Smooth muscle cell (in vitro differentiated cells): ENCODE data around the gene EEPD1. TPM values are rescaled to one million over a fixed set of nuclear protein-coding genes. Genes with fewer than 3 reads are reported as not detected.

Experiments used
- DNase-seq: peaks from one replicate; lab custom pipeline; 2025; ENCODE audit not compliant: unreplicated experiment; lab: John Stamatoyannopoulos, UW
- H2AFZ ChIP-seq: fragments of 200-600 bp; sonication (generic); 2 replicates; pipeline ENCODE4 v1.6.0; 2016; ENCODE audit warnings: antibody characterized with exemption, low read depth, mild to moderate bottlenecking
- H3F3A ChIP-seq: fragments of 200-600 bp; sonication (generic); 2 replicates; pipeline ENCODE4 v1.6.0; 2017; ENCODE audit warnings: antibody characterized with exemption, low read depth
- H3K27ac ChIP-seq: fragments of 200-600 bp; sonication (generic); 2 replicates; pipeline ENCODE4 v1.5.1; 2016; ENCODE audit warnings: low read depth, mild to moderate bottlenecking
- H3K27me3 ChIP-seq: fragments of 200-600 bp; sonication (generic); 2 replicates; pipeline ENCODE4 v1.6.1; 2016; ENCODE audit warnings: low read depth, mild to moderate bottlenecking
- H3K36me3 ChIP-seq: fragments of 200-600 bp; sonication (generic); 2 replicates; pipeline ENCODE4 v1.5.1; 2016; ENCODE audit warnings: low read depth
- H3K4me1 ChIP-seq: fragments of 200-600 bp; sonication (generic); 2 replicates; pipeline ENCODE4 v1.5.1; 2016; ENCODE audit warnings: low read depth
- H3K4me2 ChIP-seq: fragments of 200-600 bp; sonication (generic); 2 replicates; pipeline ENCODE4 v1.6.0; 2016; ENCODE audit warnings: mild to moderate bottlenecking
- H3K4me3 ChIP-seq: fragments of 200-600 bp; sonication (generic); 2 replicates; pipeline ENCODE4 v1.5.1; 2016; ENCODE audit warnings: mild to moderate bottlenecking
- H3K79me2 ChIP-seq: fragments of 200-600 bp; sonication (generic); 2 replicates; pipeline ENCODE4 v1.6.0; 2016; ENCODE audit warnings: low read depth, mild to moderate bottlenecking
- H3K9ac ChIP-seq: fragments of 200-600 bp; sonication (generic); 2 replicates; pipeline ENCODE4 v1.6.0; 2016; ENCODE audit warnings: low read depth
- H3K9me3 ChIP-seq: fragments of 200-600 bp; sonication (generic); replicated peaks from 2 replicates; pipeline ENCODE4 v1.5.1; 2016; ENCODE audit warnings: low read depth
- H4K20me1 ChIP-seq: fragments of 200-600 bp; sonication (generic); 2 replicates; pipeline ENCODE4 v1.6.0; 2016; ENCODE audit warnings: low read depth
- WGBS: methylation state at CpG from one replicate; pipeline ENCODE4 v1.1.7; 2016; ENCODE audit warnings: low lambda C conversion rate; 5-methylcytosine and 5-hydroxymethylcytosine counted together
- polyA plus RNA-seq: library from polyadenylated mRNA; unstranded; fragments of >200 nt; fragmentation: Nextera tagmentation; extraction: Ambion mirVana; gene quantifications from 2 replicates; pipeline ENCODE4 v1.2.1, GENCODE V29; 2016
- total RNA-seq: library from RNA; depleted of rRNA; stranded (reverse); fragments of >200 nt; gene quantifications from 2 replicates; pipeline ENCODE4 v1.2.3, GENCODE V29; 2014
- TF ChIP-seq, protein P1 (sequence below): fragments of 200-600 bp; sonication (generic); IDR thresholded peaks from 2 replicates; pipeline ENCODE4 v1.5.1; 2017; ENCODE audit warnings: borderline replicate concordance, mild to moderate bottlenecking, antibody characterized with exemption; ENCODE audit not compliant: insufficient read depth, poor library complexity, severe bottlenecking

EEPD1 gene
- total and polyA plus RNA-seq, 2 experiments from 2014 or later: 1.5 TPM

DNA sequence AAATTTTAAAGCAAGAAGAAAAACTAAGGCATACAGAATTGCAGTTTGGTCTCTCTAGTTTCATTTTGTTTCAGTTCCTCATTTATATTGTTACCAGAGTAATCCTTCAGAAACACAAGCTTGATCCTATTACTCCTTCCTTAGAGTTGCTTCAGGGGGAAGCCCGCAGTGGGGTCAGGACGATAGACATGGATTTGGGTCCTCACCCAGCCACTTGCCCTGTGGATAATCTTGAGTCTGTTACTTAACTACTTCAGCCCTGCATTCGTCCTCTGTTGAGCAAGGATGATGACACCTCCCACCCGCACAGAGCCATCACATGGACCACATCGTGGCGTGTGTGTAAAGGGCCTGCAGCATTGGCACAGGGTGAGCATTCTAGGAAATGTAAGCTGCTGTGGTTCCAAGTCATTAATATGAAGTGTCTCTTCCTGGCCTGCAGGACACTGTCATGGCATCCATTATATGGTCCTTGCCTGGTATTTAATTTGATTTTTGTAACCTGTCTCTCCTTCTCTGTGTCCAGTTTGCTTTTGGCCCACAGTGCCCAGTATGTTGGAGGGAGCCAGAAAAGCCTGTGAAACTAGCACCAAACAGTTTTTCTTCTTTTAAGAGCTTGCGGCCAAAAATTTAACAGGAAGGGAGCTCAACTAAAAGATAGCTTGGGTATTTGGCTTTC, 111.2 kb downstream of the EEPD1 start:
- Histone ChIP-seq H2AFZ (no peak overlapping the region), H3K27ac (peak overlapping the region; percentile 30), H3K4me2 (peak overlapping the region; percentile 59), H3K9me3 (no peaks in the 10 kb centered on the region), H3K36me3 (no peaks in the 10 kb centered on the region), H3F3A (no peaks in the 10 kb centered on the region), H3K4me1 (no peaks in the 10 kb centered on the region), H3K79me2 (no peaks in the 10 kb centered on the region), H3K9ac (no peak overlapping the region), H4K20me1 (no peaks in the 10 kb centered on the region), H3K4me3 (no peak overlapping the region), H3K27me3 (no peaks in the 10 kb centered on the region)
- peak; percentile 9 for DNase-seq
- TF ChIP-seq, protein P1, sequence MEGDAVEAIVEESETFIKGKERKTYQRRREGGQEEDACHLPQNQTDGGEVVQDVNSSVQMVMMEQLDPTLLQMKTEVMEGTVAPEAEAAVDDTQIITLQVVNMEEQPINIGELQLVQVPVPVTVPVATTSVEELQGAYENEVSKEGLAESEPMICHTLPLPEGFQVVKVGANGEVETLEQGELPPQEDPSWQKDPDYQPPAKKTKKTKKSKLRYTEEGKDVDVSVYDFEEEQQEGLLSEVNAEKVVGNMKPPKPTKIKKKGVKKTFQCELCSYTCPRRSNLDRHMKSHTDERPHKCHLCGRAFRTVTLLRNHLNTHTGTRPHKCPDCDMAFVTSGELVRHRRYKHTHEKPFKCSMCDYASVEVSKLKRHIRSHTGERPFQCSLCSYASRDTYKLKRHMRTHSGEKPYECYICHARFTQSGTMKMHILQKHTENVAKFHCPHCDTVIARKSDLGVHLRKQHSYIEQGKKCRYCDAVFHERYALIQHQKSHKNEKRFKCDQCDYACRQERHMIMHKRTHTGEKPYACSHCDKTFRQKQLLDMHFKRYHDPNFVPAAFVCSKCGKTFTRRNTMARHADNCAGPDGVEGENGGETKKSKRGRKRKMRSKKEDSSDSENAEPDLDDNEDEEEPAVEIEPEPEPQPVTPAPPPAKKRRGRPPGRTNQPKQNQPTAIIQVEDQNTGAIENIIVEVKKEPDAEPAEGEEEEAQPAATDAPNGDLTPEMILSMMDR: no peak
- WGBS: 37% methylated on average over 7 of the region's 7 CpGs

DNA sequence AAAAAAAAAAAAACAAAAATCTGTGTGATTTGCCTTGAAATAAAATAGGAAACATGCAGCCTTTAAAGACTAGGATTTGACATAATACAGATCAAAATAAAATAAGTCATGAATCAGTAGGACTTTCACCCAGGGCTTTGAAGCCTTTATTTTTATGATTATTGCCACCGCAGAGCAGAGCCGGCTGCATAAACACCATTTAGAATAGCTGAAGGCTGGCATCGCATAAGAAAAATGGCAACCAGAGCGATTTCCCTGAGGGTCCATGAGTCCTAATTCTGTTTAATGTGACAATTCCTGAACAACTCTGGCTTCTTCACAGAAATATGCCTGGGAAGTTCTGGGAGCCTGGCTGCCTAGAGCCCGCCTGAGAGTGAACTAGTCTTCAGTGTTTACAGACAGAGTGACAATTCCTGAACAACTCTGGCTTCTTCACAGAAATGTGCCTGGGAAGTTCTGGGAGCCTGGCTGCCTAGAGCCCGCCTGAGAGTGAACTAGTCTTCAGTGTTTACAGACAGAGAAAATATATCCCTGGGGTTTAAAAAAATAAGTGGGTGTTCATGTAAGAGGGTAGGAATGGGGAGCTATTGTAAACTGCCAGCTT, 112.0 kb downstream of the EEPD1 start:
- 31% methylated on average over 6 of the region's 6 CpGs for WGBS

GRCh38 chr7:36265680-36266079, 112.6 kb downstream of the EEPD1 start:
- Histone ChIP-seq H3K9ac (no peak overlapping the region), H3K9me3 (no peaks in the 10 kb centered on the region), H3K36me3 (no peaks in the 10 kb centered on the region), H3K4me1 (no peaks in the 10 kb centered on the region), H3F3A (no peaks in the 10 kb centered on the region), H3K79me2 (no peaks in the 10 kb centered on the region), H4K20me1 (no peaks in the 10 kb centered on the region), H3K4me3 (no peak overlapping the region), H3K27me3 (no peaks in the 10 kb centered on the region), H3K4me2 (peak overlapping the region; percentile 59), H3K27ac (peak overlapping the region; percentile 30), H2AFZ (no peak overlapping the region)
- no peak for DNase-seq
- WGBS: 95% methylated on average over 3 of the region's 3 CpGs
- TF ChIP-seq, protein P1: no peak

More for the DNA sequence above, 112.0 kb downstream of the EEPD1 start:
- H2AFZ ChIP-seq: no peak overlapping the region
- no peak for DNase-seq
- no peaks in the 10 kb centered on the region for H3K79me2 ChIP-seq
- TF ChIP-seq, protein P1: no peak
- H4K20me1 ChIP-seq: no peaks in the 10 kb centered on the region
- H3K4me2 ChIP-seq: peak overlapping the region; percentile 59
- no peak overlapping the region for H3K9ac ChIP-seq
- peak overlapping the region; percentile 30 for H3K27ac ChIP-seq
- H3K9me3 ChIP-seq: no peaks in the 10 kb centered on the region
- no peaks in the 10 kb centered on the region for H3F3A ChIP-seq
- H3K27me3 ChIP-seq: no peaks in the 10 kb centered on the region
- H3K36me3 ChIP-seq: no peaks in the 10 kb centered on the region
- no peak overlapping the region for H3K4me3 ChIP-seq
- no peaks in the 10 kb centered on the region for H3K4me1 ChIP-seq
